Stomach (tissue), 9 donors: ENCODE results near the gene UAP1L1. TPM values are rescaled to one million over a fixed set of nuclear protein-coding genes. Genes with fewer than 3 reads are reported as not detected.

Experiments
- DNase-seq, 2 donors: peaks; one replicate each; pipeline versions ENCODE4 v3.0.0 to v3.0.0-alpha.2; 2013 to 2019
- H3K27ac ChIP-seq, 5 donors: fragments of 200-600 bp in 4 of 5; sonication (generic) in 4 of 5; one replicate each; pipeline ENCODE4 v1.5.1; 2013 to 2019; ENCODE audit warnings: mild to moderate bottlenecking in 1 of 5, moderate library complexity in 1 of 5
- H3K27me3 ChIP-seq, 3 donors: fragments of 200-600 bp; sonication (generic); one replicate each; pipeline ENCODE4 v1.5.1; 2017 to 2019; ENCODE audit warnings: mixed run types in 1 of 3
- H3K36me3 ChIP-seq, 4 donors: fragments of 200-600 bp; sonication (generic); 1 replicate in 3 of 4; 2 replicates in 1 of 4; pipeline ENCODE4 v1.5.1; 2016 to 2019
- H3K4me1 ChIP-seq, 4 donors: fragments of 200-600 bp; sonication (generic); one replicate each; pipeline ENCODE4 v1.5.1; 2016 to 2019
- H3K4me3 ChIP-seq, 4 donors: fragments of 200-600 bp; sonication (generic) in 3 of 4; one replicate each; pipeline ENCODE4 v1.5.1; 2016 to 2019; ENCODE audit warnings: mild to moderate bottlenecking in 1 of 4
- H3K9me3 ChIP-seq, 4 donors: fragments of 200-600 bp; sonication (generic); one replicate each; pipeline ENCODE4 v1.5.1; 2016 to 2019
- EP300 ChIP-seq: sonication (generic); formaldehyde crosslinking; IDR thresholded peaks from one replicate; pipeline ENCODE4 v1.6.1; 2017; ENCODE audit warnings: antibody characterized with exemption
- POLR2A ChIP-seq, 4 donors: fragments of 450-650 bp; IDR thresholded peaks; one replicate each; pipeline ENCODE4 v1.6.1; 2016; ENCODE audit warnings: antibody characterized with exemption in 4 of 4, control low read depth in 2 of 4, mild to moderate bottlenecking in 1 of 4, moderate library complexity in 1 of 4
- POLR2AphosphoS5 ChIP-seq, 3 donors: sonication (generic); formaldehyde crosslinking; IDR thresholded peaks; one replicate each; pipeline ENCODE4 v1.6.1; 2016; ENCODE audit warnings: antibody characterized with exemption in 3 of 3
- WGBS, 5 donors: extraction: QIAGEN DNeasy Blood & Tissue Kit in 3 of 5; methylation state at CpG; one replicate each; pipeline versions ENCODE4 v1.1.5 to v1.1.7; 2013 to 2018; 5-methylcytosine and 5-hydroxymethylcytosine counted together
- intact Hi-C: fragments of 100-400 bp; cut with DNase I; formaldehyde crosslinking; loops from one replicate; pipeline ENCODE4 v1.15.1; 2023; ENCODE audit warnings: low total_unique reads
- polyA plus RNA-seq, 3 donors: library from polyadenylated mRNA; stranded (reverse); fragments of 200-250 nt; gene quantifications; one replicate each; pipeline ENCODE4 v1.2.3, GENCODE V29; 2013
- total RNA-seq, 5 donors: library from RNA; depleted of rRNA; stranded (reverse); fragments of >200 nt; gene quantifications; one replicate each; pipeline versions ENCODE4 v1.1.0 to v1.2.3, GENCODE V29; 2014 to 2016
- TF ChIP-seq, protein P1 (sequence below), 7 experiments: fragments of 450-650 bp in 4 of 7; fragments of 200-600 bp in 3 of 7; sonication (generic) in 3 of 7; IDR thresholded peaks; one replicate each; pipeline ENCODE4 v1.5.1; 2016 to 2019; ENCODE audit warnings: antibody characterized with exemption in 7 of 7, control low read depth in 2 of 7, mild to moderate bottlenecking in 1 of 7
- donor health status: healthy with polysubstance abuse.
- donor health status: Bipolar disorder and iron deficiency.
- donor health status: healthy.

The UAP1L1 gene
- total and polyA plus RNA-seq, 8 donors, result 4.1 to 95.6 (median 6.8) TPM

DNA sequence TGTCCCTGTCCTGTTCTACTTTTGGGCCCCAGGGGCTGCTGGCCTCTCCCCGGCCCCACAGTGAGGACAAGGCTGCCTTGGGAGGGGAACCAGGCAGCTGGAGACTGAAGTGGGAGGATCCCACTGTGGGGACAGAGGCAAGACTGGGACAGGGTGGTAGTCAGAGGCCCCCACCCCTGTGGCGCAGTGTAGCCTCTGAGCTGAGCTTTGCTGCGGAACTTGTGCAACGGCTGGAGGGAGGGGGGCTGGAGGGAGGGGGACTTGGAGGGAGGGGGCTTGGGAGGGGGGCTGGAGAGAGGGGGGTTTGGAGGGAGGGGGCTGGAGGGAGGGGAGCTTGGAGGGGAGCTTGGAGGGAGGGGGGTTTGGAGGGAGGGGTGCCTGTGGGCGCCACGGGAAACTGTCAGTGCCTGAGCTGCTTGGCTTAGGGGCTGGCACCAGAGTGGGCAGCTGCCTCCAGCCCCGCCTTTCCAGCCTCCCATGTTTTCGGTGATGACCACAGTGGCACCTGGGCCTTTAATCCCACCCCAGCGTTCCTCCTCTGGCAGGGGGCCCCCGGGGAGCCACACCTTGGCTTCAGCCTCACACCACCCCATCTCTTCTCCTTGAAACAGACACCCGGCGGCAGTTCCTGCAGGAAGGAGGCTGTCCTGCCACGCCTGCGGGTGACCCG lies 43.1 kb upstream of the UAP1L1 start:
- intact Hi-C loops, result no loop called here
- peak overlapping the region in 1 of 4 donors; percentile 69 for H3K4me3 ChIP-seq
- peaks cover 0 to 6% (median 0%) of the 10 kb centered on the region in 3 donors for H3K27me3 ChIP-seq

DNA sequence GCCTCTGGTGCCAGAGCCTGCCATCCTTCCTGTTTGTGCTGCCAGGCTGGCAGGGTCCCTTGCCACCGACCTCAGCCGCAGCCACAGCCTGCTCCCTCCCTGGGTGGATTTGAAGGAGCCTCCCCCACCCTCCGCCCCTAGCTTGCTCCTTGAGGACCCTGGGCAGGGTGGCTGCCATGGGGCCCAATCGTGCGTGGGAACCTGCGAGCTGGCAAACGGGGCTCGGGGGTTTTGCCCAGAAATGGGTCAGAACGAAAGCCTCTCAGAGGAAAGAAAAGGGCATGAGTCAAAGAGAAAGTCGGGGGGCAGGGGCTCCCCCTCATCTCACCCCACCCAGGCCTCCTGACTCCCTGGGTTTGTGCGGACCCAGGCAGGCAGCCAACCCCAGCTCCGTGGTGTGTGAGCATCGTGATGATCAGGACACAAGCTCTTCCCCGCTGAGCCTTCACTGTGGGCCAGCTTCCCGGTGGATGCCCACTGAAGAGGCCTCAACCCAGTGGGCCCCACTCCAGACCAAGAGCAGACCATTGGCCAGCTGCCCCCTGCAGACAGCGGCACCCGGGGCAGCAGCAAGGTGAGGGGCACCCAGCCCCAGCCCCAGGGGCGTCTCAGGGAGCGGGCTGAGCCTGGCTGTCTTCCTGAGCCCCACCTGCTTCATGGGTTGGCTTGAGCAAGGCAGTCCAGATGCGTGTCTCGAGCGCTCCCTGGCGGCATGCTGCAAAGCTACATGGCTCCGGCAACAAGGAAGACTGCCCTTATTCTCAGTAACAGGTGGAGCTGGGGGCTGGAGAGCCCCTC lies 42.4 kb upstream of the UAP1L1 start:
- Histone ChIP-seq H3K27ac (peak overlapping the region in 2 of 5 donors; percentile 56 to 59), H3K4me3 (peak overlapping the region in 1 of 4 donors; percentile 18), H3K36me3 (peaks cover 8 to 28% (median 25%) of the 10 kb centered on the region in 4 donors), H3K9me3 (no peaks in the 10 kb centered on the region), H3K4me1 (peaks cover 9 to 39% (median 29%) of the 10 kb centered on the region in 4 donors), H3K27me3 (peaks cover 0 to 6% (median 0%) of the 10 kb centered on the region in 3 donors)
- DNase-seq, result peak; percentile 82 to 96
- WGBS, 5 donors, result 5 to 22% (median 15%) methylated on average over 12 to 24 of the region's 24 CpGs
- intact Hi-C loops, result loop anchor here (5.0 kb wide), 1 partner anchor 248 kb away; no protein-coding TSS in a partner anchor
- no peak for TF ChIP-seq EP300
- no peak for TF ChIP-seq POLR2A (IDR thresholded peaks at IDR 0.05)
- TF ChIP-seq POLR2AphosphoS5 (IDR thresholded peaks at IDR 0.05), result peak in 2 of 3 donors; percentile 12 to 73
- TF ChIP-seq, protein P1, sequence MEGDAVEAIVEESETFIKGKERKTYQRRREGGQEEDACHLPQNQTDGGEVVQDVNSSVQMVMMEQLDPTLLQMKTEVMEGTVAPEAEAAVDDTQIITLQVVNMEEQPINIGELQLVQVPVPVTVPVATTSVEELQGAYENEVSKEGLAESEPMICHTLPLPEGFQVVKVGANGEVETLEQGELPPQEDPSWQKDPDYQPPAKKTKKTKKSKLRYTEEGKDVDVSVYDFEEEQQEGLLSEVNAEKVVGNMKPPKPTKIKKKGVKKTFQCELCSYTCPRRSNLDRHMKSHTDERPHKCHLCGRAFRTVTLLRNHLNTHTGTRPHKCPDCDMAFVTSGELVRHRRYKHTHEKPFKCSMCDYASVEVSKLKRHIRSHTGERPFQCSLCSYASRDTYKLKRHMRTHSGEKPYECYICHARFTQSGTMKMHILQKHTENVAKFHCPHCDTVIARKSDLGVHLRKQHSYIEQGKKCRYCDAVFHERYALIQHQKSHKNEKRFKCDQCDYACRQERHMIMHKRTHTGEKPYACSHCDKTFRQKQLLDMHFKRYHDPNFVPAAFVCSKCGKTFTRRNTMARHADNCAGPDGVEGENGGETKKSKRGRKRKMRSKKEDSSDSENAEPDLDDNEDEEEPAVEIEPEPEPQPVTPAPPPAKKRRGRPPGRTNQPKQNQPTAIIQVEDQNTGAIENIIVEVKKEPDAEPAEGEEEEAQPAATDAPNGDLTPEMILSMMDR (IDR thresholded peaks at IDR 0.05), result peak in 6 of 7 experiments; percentile 11 to 90 (median 86)

More for the DNA sequence above, 43.1 kb upstream of the UAP1L1 start:
- no peak for TF ChIP-seq POLR2AphosphoS5 (IDR thresholded peaks at IDR 0.05)
- no peak for TF ChIP-seq EP300
- TF ChIP-seq POLR2A (IDR thresholded peaks at IDR 0.05), result no peak
- TF ChIP-seq, protein P1 (IDR thresholded peaks at IDR 0.05), result no peak
- 17 to 40% (median 29%) methylated on average over 10 to 15 of the region's 15 CpGs for WGBS, 5 donors
- Histone ChIP-seq H3K27ac (peak overlapping the region in 2 of 5 donors; percentile 56 to 59), H3K9me3 (no peaks in the 10 kb centered on the region), H3K4me1 (peaks cover 16 to 47% (median 35%) of the 10 kb centered on the region in 4 donors), H3K36me3 (peaks cover under 1 to 21% (median 18%) of the 10 kb centered on the region in 4 donors)
- peak in 1 of 2 donors; percentile 48 for DNase-seq

DNA sequence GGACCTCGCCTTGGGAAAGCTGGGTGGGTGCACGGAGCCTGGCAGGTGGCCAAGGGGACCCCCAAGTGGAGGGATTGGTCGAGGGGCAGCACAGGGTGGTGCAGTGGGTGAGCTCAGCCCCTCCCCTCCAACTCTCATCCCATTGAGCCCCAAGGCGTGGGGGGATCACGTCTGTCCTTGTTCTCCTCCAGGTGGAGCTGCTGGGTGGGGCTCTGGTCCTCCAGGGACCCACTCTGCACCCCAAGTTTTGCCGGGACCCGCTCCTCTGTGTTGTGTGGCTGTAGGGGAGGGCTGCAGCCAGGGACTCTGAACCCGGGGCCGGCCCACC lies 41.8 kb upstream of the UAP1L1 start:
- no peak for TF ChIP-seq POLR2AphosphoS5 (IDR thresholded peaks at IDR 0.05)
- TF ChIP-seq, protein P1 (IDR thresholded peaks at IDR 0.05), result peak in 2 of 7 experiments; percentile 24 to 25
- Histone ChIP-seq H3K4me1 (peaks cover 9 to 35% (median 28%) of the 10 kb centered on the region in 4 donors), H3K27me3 (peaks cover 0 to 6% (median 0%) of the 10 kb centered on the region in 3 donors), H3K27ac (no peak overlapping the region), H3K9me3 (no peaks in the 10 kb centered on the region), H3K36me3 (peaks cover 13 to 34% (median 31%) of the 10 kb centered on the region in 4 donors), H3K4me3 (no peak overlapping the region)
- no peak for DNase-seq
- WGBS, 5 donors, result 9 to 24% (median 22%) methylated on average over 7 to 9 of the region's 9 CpGs
- intact Hi-C loops, result loop anchor here (5.0 kb wide), 1 partner anchor 248 kb away; no protein-coding TSS in a partner anchor

DNA sequence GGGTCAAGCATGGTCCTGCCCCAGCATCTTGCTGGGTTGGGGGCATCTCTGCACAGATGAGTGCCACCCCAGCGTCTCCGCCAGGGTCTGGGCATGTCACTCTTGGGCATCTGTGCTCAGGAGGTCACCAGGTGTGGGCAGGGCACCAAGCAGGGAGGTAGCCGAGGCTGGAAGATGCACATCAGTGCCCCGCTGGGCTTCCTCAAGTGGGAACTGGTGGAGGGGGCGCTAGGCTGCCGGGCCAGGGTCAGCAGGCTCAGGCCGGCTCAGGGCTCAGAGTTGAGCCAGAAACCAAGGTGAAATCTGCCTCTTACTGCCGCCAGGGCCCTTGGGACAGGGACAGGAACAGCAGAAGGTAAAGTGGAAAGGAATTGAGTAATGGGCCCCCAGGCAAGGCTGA lies 41.4 kb upstream of the UAP1L1 start:
- Histone ChIP-seq H3K4me1 (peaks cover 9 to 34% (median 26%) of the 10 kb centered on the region in 4 donors), H3K4me3 (no peak overlapping the region), H3K27me3 (peaks cover 0 to 6% (median 0%) of the 10 kb centered on the region in 3 donors), H3K36me3 (peaks cover 17 to 38% (median 36%) of the 10 kb centered on the region in 4 donors), H3K27ac (no peak overlapping the region), H3K9me3 (no peaks in the 10 kb centered on the region)
- TF ChIP-seq POLR2AphosphoS5 (IDR thresholded peaks at IDR 0.05) (no peak), EP300 (no peak), POLR2A (IDR thresholded peaks at IDR 0.05) (no peak)
- TF ChIP-seq, protein P1 (IDR thresholded peaks at IDR 0.05), result no peak
- no peak for DNase-seq
- 49 to 78% (median 60%) methylated on average over 1 to 8 of the region's 8 CpGs for WGBS, 5 donors
- intact Hi-C loops, result loop anchor here (5.0 kb wide), 1 partner anchor 249 kb away; no protein-coding TSS in a partner anchor
